ENCODE data around the gene NEK7. TPM values are rescaled to one million over a fixed set of nuclear protein-coding genes. Genes with fewer than 3 reads are reported as not detected.
A peak's percentile ranks its signal among the peaks of the same experiment; 100 is the strongest.

The NEK7 gene
- total and polyA plus RNA-seq, 4 experiments from 2014 or later, result 53.5 to 63.8 (median 57.2) TPM

DNA sequence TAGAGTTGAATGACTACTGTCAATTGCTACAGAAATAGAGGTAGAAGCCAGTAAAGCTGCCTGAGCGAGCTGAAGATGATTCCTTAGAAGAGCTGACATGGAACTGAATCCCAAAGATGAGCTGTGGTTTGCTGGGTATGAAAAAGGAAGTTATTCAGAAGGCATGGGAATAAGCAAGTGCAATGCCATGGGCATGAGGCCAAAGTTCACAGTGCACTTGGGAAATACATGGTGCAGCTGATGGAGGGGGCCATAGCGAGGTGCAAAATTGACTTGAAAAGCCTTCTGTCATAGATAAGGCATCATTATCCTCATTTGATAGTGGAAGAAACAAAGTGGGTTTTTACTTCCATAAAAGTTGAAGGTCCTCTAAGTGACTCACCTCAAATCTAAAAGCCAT, 88.6 kb downstream of the NEK7 start:
- intact Hi-C loops (cut with micrococcal nuclease), result no loop called here
- Mint-ChIP-seq H3K27ac (peak overlapping the region in 1 of 7 donors; percentile 36), H3K9me3 (peaks cover 0 to 5% (median 2%) of the 10 kb centered on the region in 8 donors), H3K27me3 (no peaks in the 10 kb centered on the region), H3K4me3 (no peak overlapping the region), H3K4me1 (peaks cover 17 to 52% (median 27%) of the 10 kb centered on the region in 4 donors), H3K36me3 (peaks cover 14 to 16% of the 10 kb centered on the region in 2 donors)
- Histone ChIP-seq H3K36me3 (ENCODE audit: insufficient read depth, low read length) (no peaks in the 10 kb centered on the region), H3K4me1 (ENCODE audit: insufficient read depth, low read length) (no peaks in the 10 kb centered on the region), H3K27ac (ENCODE audit: low read depth, low read length) (no peak overlapping the region), H3K9me3 (ENCODE audit: control insufficient read depth in 1 of 2, low read length in 2 of 2) (no peaks in the 10 kb centered on the region), H3K27me3 (ENCODE audit: insufficient read depth, low read length) (no peaks in the 10 kb centered on the region), H3K4me3 (ENCODE audit: low read length in 2 of 2) (no peak overlapping the region)
- DNase-seq, result no peak
- CTCF ChIA-PET (ENCODE audit: partially characterized antibody), result no interaction called here
- POLR2A ChIA-PET (ENCODE audit: partially characterized antibody), result no interaction called here

DNA sequence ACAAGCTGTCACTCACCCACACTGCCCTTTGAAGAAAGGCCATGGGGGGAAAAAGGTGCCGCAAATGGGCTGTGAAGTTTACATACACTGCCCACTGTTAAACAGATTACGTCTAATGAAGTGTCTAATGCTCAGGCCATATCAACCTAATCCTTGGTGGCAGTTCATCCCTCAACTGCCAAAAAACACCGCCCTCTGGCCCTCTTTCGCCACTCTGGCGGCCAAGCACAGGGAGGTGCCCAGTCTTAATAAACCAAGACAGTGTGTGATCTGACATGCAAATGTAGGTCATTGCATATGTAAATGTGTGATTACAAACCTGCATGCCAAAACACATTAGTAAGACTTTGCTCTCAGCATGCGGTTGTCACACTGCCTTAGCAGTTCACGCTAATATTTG, 89.5 kb downstream of the NEK7 start:
- Mint-ChIP-seq H3K4me1 (peaks cover 16 to 48% (median 25%) of the 10 kb centered on the region in 4 donors), H3K27ac (no peak overlapping the region), H3K9me3 (peaks cover 0 to 5% (median 2%) of the 10 kb centered on the region in 8 donors), H3K36me3 (peaks cover 14 to 16% of the 10 kb centered on the region in 2 donors), H3K4me3 (no peak overlapping the region), H3K27me3 (no peaks in the 10 kb centered on the region)
- Histone ChIP-seq H3K27ac (ENCODE audit: low read depth, low read length) (no peak overlapping the region), H3K36me3 (ENCODE audit: insufficient read depth, low read length) (no peaks in the 10 kb centered on the region), H3K4me3 (ENCODE audit: low read length in 2 of 2) (no peak overlapping the region), H3K4me1 (ENCODE audit: insufficient read depth, low read length) (no peaks in the 10 kb centered on the region), H3K27me3 (ENCODE audit: insufficient read depth, low read length) (no peaks in the 10 kb centered on the region), H3K9me3 (ENCODE audit: control insufficient read depth in 1 of 2, low read length in 2 of 2) (no peaks in the 10 kb centered on the region)
- CTCF ChIA-PET (ENCODE audit: partially characterized antibody), result no interaction called here
- intact Hi-C loops (cut with micrococcal nuclease), result no loop called here
- POLR2A ChIA-PET (ENCODE audit: partially characterized antibody), result no interaction called here
- DNase-seq, result no peak

DNA sequence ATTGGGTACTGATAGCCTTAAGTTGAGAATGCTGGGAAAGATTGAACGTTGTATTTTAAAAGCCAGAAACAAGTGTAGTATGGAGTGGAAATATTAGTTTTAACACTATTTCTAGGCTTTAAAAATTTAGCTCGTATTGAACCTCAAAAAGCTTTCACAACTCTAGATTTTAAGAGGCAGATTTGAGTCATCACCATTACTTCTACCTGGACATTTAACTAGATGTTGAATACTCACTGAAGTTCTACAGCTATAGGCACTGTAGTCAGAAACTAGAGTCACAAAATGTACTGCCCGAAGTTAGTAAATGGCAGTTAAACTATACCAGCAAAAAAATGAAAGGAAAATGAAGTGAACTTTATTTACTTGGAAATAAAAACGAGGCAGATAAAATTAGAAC, 96.5 kb downstream of the NEK7 start:
- Mint-ChIP-seq H3K36me3 (peaks cover 7 to 15% of the 10 kb centered on the region in 2 donors), H3K27me3 (no peaks in the 10 kb centered on the region), H3K27ac (peak overlapping the region in 2 of 7 donors; percentile 14), H3K9me3 (peaks cover 0 to 4% (median 0%) of the 10 kb centered on the region in 8 donors), H3K4me1 (peaks cover 23 to 55% (median 34%) of the 10 kb centered on the region in 4 donors), H3K4me3 (no peak overlapping the region)
- no peaks in the 10 kb centered on the region for H3K36me3 ChIP-seq (ENCODE audit: insufficient read depth, low read length)
- DNase-seq, result no peak
- H3K27me3 ChIP-seq (ENCODE audit: insufficient read depth, low read length), result no peaks in the 10 kb centered on the region
- H3K27ac ChIP-seq (ENCODE audit: low read depth, low read length), result no peak overlapping the region
- peaks cover 11% of the 10 kb centered on the region for H3K4me1 ChIP-seq (ENCODE audit: insufficient read depth, low read length)
- ChIA-PET POLR2A (ENCODE audit: partially characterized antibody) (no interaction called here), CTCF (ENCODE audit: partially characterized antibody) (no interaction called here)
- H3K4me3 ChIP-seq (ENCODE audit: low read length in 2 of 2), result no peak overlapping the region
- H3K9me3 ChIP-seq (ENCODE audit: control insufficient read depth in 1 of 2, low read length in 2 of 2), result no peaks in the 10 kb centered on the region
- intact Hi-C loops (cut with micrococcal nuclease), result no loop called here

DNA sequence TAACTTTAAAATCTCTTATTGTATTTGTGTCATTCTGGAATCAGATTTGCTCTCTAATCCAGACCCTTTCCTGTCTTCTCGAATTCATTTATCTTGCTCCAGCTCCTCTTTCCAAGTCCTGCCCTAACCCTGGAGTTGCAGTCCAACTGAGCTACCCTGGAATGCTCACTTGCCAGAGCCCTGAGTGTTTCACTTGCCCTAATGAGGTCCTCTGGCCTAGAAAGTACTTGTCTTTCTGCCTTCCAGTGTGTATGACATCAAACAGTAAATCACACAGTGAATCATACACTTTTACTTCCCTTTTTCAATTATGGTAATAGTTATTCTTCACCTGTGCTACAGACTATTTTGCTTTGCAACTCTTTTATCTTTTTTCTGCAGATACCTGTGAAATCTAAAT, 96.9 kb downstream of the NEK7 start:
- H3K36me3 Mint-ChIP-seq, result peaks cover 5 to 14% of the 10 kb centered on the region in 2 donors
- Histone ChIP-seq H3K27me3 (ENCODE audit: insufficient read depth, low read length) (no peaks in the 10 kb centered on the region), H3K27ac (ENCODE audit: low read depth, low read length) (no peak overlapping the region), H3K9me3 (ENCODE audit: control insufficient read depth in 1 of 2, low read length in 2 of 2) (no peaks in the 10 kb centered on the region), H3K4me1 (ENCODE audit: insufficient read depth, low read length) (peaks cover 11% of the 10 kb centered on the region), H3K36me3 (ENCODE audit: insufficient read depth, low read length) (no peaks in the 10 kb centered on the region), H3K4me3 (ENCODE audit: low read length in 2 of 2) (no peak overlapping the region)
- DNase-seq, result no peak
- peaks cover 0 to 4% (median 0%) of the 10 kb centered on the region in 8 donors for H3K9me3 Mint-ChIP-seq
- no peaks in the 10 kb centered on the region for H3K27me3 Mint-ChIP-seq
- ChIA-PET POLR2A (ENCODE audit: partially characterized antibody) (no interaction called here), CTCF (ENCODE audit: partially characterized antibody) (interaction anchor here (1.0 kb wide), 1 partner anchor 44 kb away, joined by 3 read pairs; no protein-coding TSS in a partner anchor)
- H3K4me3 Mint-ChIP-seq, result peak overlapping the region in 3 of 8 donors; percentile 23 to 59 (median 56)
- peaks cover 24 to 55% (median 34%) of the 10 kb centered on the region in 4 donors for H3K4me1 Mint-ChIP-seq
- intact Hi-C loops (cut with micrococcal nuclease), result no loop called here
- H3K27ac Mint-ChIP-seq, result peak overlapping the region in 5 of 7 donors; percentile 14 to 80 (median 47)

DNA sequence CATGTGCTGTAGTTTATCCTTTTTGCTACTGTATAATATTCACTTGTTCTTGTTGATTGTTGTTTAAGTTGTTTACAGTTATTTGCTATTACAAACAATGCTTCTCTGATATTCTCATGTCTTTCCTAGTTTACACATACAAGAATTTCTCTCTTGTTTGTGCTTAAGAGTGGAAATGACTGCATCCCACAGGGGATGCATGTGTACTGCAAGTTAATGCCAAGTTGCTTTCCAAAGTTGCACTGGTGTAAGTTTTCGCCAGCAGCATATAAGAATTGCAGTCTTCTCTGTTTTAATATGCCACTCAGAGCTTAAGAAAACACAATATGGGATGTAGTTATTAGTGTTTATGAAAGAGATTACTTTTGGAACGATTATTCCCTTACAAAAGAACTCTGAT, 97.7 kb downstream of the NEK7 start:
- Mint-ChIP-seq H3K4me3 (no peak overlapping the region), H3K4me1 (peaks cover 30 to 61% (median 36%) of the 10 kb centered on the region in 4 donors), H3K27ac (no peak overlapping the region), H3K27me3 (no peaks in the 10 kb centered on the region), H3K9me3 (peaks cover 0 to 2% (median 0%) of the 10 kb centered on the region in 8 donors), H3K36me3 (peaks cover 5 to 14% of the 10 kb centered on the region in 2 donors)
- intact Hi-C loops (cut with micrococcal nuclease), result no loop called here
- Histone ChIP-seq H3K27ac (ENCODE audit: low read depth, low read length) (no peak overlapping the region), H3K4me1 (ENCODE audit: insufficient read depth, low read length) (peaks cover 11% of the 10 kb centered on the region), H3K27me3 (ENCODE audit: insufficient read depth, low read length) (no peaks in the 10 kb centered on the region), H3K36me3 (ENCODE audit: insufficient read depth, low read length) (no peaks in the 10 kb centered on the region), H3K4me3 (ENCODE audit: low read length in 2 of 2) (no peak overlapping the region), H3K9me3 (ENCODE audit: control insufficient read depth in 1 of 2, low read length in 2 of 2) (no peaks in the 10 kb centered on the region)
- CTCF ChIA-PET (ENCODE audit: partially characterized antibody), result interaction anchor here (0.8 to 1.0 kb wide), 2 partner anchors 43 to 82 kb away, joined by 3 to 4 read pairs; no protein-coding TSS in a partner anchor
- POLR2A ChIA-PET (ENCODE audit: partially characterized antibody), result no interaction called here
- DNase-seq, result no peak

DNA sequence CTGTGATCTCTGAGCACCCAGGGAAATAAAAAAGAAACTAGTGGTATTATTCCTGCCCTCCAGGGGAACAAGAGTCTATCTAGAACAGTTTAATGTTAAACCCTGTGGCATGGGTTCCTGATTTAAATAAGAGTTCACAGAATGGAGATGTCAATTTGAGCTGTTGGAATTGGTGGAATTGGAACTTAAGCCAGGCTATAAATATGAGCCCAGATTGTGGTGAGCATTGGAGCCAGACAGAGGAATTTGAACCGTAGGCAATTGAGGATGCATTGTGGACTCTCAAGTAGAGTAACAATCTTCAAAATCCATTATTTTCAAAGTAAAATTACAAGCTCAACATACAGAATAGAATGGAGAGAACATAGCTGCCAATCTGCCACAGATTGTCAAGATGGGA, 98.2 kb downstream of the NEK7 start:
- Mint-ChIP-seq H3K9me3 (no peaks in the 10 kb centered on the region), H3K27me3 (no peaks in the 10 kb centered on the region), H3K36me3 (peaks cover 5 to 14% of the 10 kb centered on the region in 2 donors), H3K4me1 (peaks cover 33 to 65% (median 38%) of the 10 kb centered on the region in 4 donors), H3K27ac (peak overlapping the region in 2 of 7 donors; percentile 0 to 24), H3K4me3 (no peak overlapping the region)
- Histone ChIP-seq H3K27me3 (ENCODE audit: insufficient read depth, low read length) (no peaks in the 10 kb centered on the region), H3K36me3 (ENCODE audit: insufficient read depth, low read length) (no peaks in the 10 kb centered on the region), H3K27ac (ENCODE audit: low read depth, low read length) (no peak overlapping the region), H3K9me3 (ENCODE audit: control insufficient read depth in 1 of 2, low read length in 2 of 2) (no peaks in the 10 kb centered on the region), H3K4me1 (ENCODE audit: insufficient read depth, low read length) (peaks cover 11% of the 10 kb centered on the region), H3K4me3 (ENCODE audit: low read length in 2 of 2) (no peak overlapping the region)
- intact Hi-C loops (cut with micrococcal nuclease), result loop anchor here (5.0 kb wide), 1 partner anchor 98 kb away; the partner anchor contains the start of gene NEK7
- POLR2A ChIA-PET (ENCODE audit: partially characterized antibody), result no interaction called here
- CTCF ChIA-PET (ENCODE audit: partially characterized antibody), result interaction anchor here (0.8 kb wide), 1 partner anchor 83 kb away, joined by 4 read pairs; no protein-coding TSS in a partner anchor
- DNase-seq, result no peak

DNA sequence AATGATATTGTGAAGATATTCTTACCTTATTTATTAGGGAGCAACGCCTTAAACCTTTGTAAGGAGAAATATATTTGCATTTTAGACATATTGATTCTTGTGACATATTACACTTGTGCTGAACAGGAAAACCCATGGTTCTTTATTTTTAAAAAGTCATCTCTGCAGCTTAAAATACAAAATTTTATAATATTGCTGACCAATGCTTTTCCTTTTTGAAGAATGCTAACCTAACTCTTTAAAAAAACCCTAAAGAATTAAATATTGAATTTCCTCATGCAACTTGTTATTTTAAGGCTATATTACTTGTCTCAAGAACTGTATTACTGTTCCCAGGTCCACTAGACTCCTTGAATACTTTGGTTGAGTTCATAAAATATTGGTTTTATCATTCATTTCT, 99.0 kb downstream of the NEK7 start:
- no peaks in the 10 kb centered on the region for H3K27me3 Mint-ChIP-seq
- Histone ChIP-seq H3K4me3 (ENCODE audit: low read length in 2 of 2) (no peak overlapping the region), H3K27ac (ENCODE audit: low read depth, low read length) (no peak overlapping the region), H3K36me3 (ENCODE audit: insufficient read depth, low read length) (no peaks in the 10 kb centered on the region), H3K27me3 (ENCODE audit: insufficient read depth, low read length) (no peaks in the 10 kb centered on the region), H3K9me3 (ENCODE audit: control insufficient read depth in 1 of 2, low read length in 2 of 2) (no peaks in the 10 kb centered on the region), H3K4me1 (ENCODE audit: insufficient read depth, low read length) (peaks cover 11% of the 10 kb centered on the region)
- H3K36me3 Mint-ChIP-seq, result peaks cover 5 to 14% of the 10 kb centered on the region in 2 donors
- no peak overlapping the region for H3K4me3 Mint-ChIP-seq
- intact Hi-C loops (cut with micrococcal nuclease), result loop anchor here (5.0 kb wide), 1 partner anchor 98 kb away; the partner anchor contains the start of gene NEK7
- CTCF ChIA-PET (ENCODE audit: partially characterized antibody), result no interaction called here
- POLR2A ChIA-PET (ENCODE audit: partially characterized antibody), result no interaction called here
- H3K27ac Mint-ChIP-seq, result no peak overlapping the region
- H3K4me1 Mint-ChIP-seq, result peaks cover 33 to 69% (median 40%) of the 10 kb centered on the region in 4 donors
- H3K9me3 Mint-ChIP-seq, result no peaks in the 10 kb centered on the region
- no peak for DNase-seq
